Measurements from ENCODE around the gene PNCK.
"Not testable (repeated sequence)": the region's sequence is repeated elsewhere in the genome, so short reads cannot be mapped to it uniquely, and the experiment has no call there.

Gene PNCK

GRCh38 chrX:153699210-153699783 is 25.7 kb upstream of the PNCK start:
- not testable (repeated sequence) for DNase-seq (ENCODE audit: low read depth)

- DNase-seq (ENCODE audit: low read depth), result no peak
Observed at GRCh38 chrX:153697924-153698865, 24.6 kb upstream of the PNCK start.

DNA sequence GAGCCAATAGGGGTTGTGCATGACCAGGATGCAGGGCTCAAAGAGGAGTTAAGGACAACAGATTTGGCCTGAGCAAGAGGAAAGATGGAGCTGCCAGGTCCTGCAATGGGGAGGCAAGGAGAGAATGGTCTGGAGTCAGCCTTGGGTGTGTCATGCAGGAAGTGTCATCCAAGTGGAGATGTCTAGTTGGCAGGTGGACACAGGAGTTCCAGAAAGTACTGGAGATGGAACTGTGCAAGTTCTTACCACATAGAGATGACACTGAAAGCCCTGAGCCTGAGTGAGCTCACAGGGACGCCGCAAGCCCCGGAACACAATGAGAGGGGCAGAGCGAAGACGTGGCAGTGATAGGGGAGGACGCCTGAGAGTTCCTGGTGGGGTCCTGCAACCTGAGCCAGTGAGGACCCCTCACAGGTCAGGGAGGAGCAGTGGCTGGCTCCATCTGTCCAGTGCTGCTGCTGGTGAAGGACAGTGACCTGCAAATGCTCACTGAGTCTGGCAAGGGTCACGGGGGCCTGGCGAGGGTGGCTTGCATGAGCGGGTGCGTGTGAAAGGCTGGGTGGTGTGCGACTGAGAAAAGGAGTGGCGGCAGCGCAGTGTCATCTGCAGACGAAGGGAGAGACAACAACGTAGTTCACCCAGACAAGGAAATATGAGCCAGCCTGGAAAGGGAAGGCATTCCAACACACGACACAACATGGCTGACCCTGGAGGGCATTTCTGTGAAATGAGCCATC is 23.5 kb upstream of the PNCK start:
- not testable (repeated sequence) for DNase-seq (ENCODE audit: low read depth)

- not testable (repeated sequence) for DNase-seq (ENCODE audit: low read depth)
Observed at GRCh38 chrX:153696538-153696937, 22.9 kb upstream of the PNCK start.

- DNase-seq (ENCODE audit: low read depth), result no peak
Observed at GRCh38 chrX:153696100-153696499, 22.5 kb upstream of the PNCK start.

- no peak for DNase-seq (ENCODE audit: low read depth)
Observed at GRCh38 chrX:153694687-153695270, 21.2 kb upstream of the PNCK start.

DNA sequence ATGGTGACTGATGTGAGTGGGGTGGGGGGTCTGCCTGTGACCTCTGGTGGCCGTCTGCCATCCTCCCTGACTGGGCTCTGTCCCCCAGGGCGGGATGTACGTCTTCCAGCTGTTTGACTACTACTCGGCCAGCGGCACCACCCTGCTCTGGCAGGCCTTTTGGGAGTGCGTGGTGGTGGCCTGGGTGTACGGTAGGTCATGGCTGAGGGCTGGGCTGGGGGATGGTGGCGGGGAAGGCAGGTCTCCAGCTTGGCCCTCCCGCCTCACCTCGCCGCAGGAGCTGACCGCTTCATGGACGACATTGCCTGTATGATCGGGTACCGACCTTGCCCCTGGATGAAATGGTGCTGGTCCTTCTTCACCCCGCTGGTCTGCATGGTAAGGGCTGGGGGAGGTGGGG is 20.6 kb upstream of the PNCK start:
- not testable (repeated sequence) for DNase-seq (ENCODE audit: low read depth)

DNA sequence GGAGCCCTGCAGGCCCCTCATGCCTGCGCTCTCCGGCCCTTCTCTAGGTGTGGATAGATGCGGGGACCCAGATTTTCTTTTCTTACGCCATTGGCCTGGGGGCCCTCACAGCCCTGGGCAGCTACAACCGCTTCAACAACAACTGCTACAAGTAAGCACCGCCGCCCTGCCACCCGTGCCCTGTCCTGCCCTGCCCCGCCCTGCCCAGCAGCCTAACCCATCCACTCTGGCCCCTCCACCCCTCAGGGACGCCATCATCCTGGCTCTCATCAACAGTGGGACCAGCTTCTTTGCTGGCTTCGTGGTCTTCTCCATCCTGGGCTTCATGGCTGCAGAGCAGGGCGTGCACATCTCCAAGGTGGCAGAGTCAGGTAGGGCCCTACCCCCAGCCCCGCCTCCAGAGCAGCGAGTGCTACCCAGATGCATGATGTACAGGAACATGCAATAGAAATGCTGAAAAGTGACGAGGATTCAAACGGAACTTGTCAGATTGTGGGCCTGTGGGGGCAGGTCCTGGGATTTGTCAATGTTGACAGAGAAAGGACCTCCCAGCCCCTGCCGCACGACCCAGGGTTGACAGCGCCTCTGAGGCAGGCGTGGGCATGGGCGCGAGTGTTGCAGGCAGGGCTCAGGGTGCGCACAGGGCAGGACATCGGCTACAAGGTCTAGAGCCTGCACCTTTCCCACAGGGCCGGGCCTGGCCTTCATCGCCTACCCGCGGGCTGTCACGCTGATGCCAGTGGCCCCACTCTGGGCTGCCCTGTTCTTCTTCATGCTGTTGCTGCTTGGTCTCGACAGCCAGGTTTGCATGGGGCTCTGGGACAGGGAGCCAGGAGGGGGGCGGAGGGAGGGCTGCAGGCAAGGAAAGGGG is 19.8 kb upstream of the PNCK start:
- no peak for DNase-seq (ENCODE audit: low read depth)

- no peak for DNase-seq (ENCODE audit: low read depth)
Observed at GRCh38 chrX:153692611-153693156, 19.1 kb upstream of the PNCK start.

- no peak for DNase-seq (ENCODE audit: low read depth)
Observed at GRCh38 chrX:153692003-153692402, 18.4 kb upstream of the PNCK start.

DNA sequence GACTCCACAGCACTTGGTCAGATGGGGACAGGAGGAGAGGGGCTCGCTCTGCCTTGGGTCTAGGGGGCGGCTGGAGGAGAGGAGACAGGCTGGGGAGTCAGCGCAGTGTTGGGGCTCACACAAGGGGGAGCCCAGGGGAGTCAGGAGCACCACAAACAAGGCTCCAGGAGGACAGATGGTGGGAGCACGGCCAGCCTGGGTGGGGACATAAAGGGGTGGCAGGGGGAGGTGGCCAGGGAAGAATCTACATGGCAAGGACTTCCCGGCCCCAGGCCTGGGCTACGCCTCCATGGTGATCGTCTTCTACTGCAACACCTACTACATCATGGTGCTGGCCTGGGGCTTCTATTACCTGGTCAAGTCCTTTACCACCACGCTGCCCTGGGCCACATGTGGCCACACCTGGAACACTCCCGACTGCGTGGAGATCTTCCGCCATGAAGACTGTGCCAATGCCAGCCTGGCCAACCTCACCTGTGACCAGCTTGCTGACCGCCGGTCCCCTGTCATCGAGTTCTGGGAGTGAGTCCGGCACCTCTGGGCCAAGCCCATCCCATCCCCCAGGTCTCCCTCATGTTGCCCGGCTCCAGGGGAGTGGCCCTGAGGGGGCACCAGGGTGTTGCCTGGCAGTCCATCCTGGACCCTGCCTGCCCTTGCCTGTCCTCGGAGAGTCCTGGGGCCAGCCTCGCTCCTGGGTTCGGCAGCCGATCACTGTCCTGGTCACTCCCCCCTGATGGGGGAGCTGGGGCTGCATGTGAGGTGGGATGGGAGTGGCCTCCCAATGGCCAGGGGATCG is 17.6 kb upstream of the PNCK start:
- DNase-seq (ENCODE audit: low read depth), result not testable (repeated sequence)

- no peak for DNase-seq (ENCODE audit: low read depth)
Observed at GRCh38 chrX:153690466-153690865, 16.9 kb upstream of the PNCK start.

DNA sequence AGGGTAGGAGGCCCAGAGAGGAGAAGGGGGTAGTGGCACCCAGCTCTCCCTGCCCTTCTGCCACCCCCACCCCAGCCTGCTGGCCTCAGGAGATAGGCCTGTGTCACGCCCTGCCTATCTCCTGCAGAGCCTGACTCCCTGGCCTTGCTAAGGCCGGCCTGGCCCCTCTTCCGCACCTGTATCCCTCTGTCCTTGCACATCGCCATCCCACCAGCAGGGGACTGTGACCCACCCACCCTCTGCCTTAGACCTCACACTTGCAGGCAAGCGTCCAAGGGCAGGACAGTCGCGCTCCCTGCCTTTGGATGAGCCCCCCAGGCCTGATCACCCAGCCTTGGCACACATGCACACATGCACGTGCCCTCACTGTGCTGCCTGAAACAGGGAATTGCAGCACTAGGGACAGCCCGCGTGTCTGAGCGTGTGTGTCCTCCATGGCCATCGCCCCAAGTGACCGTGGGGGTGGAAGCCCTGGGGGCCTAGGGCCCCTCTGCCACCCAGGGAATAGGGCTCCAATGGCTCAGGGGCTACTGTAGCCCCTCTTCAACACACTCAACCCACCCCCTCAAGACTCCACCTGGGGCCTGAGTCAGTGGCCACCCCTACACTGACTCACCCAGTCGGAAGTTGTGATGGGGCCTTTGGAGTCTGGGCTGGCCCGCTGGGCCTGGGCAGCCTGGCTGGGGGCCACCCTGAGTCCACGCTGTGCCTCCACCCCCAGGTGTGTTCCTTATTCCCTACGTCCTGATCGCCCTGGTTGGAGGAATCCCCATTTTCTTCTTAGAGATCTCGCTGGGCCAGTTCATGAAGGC is 16.2 kb upstream of the PNCK start:
- DNase-seq (ENCODE audit: low read depth), result no peak

- DNase-seq (ENCODE audit: low read depth), result no peak
Observed at GRCh38 chrX:153688911-153689590, 15.4 kb upstream of the PNCK start.

GRCh38 chrX:153688506-153688905 is 14.9 kb upstream of the PNCK start:
- DNase-seq (ENCODE audit: low read depth), result no peak

GRCh38 chrX:153688071-153688470 is 14.5 kb upstream of the PNCK start:
- no peak for DNase-seq (ENCODE audit: low read depth)

GRCh38 chrX:153687121-153688039 is 13.8 kb upstream of the PNCK start, which contains the start of gene SLC6A8:
Gene SLC6A8, plus strand, starts transcription at chrX:153687926. Its CDS starts 649 bp downstream, at chrX:153688575.
- DNase-seq (ENCODE audit: low read depth), result no peak

GRCh38 chrX:153686711-153687110 is 13.1 kb upstream of the PNCK start:
- DNase-seq (ENCODE audit: low read depth), result no peak

Measured in CMK (cell line).